HTERT RPE-1 (cell line): ENCODE results near the gene SMIM24.

Experiments used
- in situ Hi-C: fragments of 300-500 bp; cut with MboI; formaldehyde crosslinking; loops from 4 replicates; pipeline ENCODE4 v1.14.3; 2020; ENCODE audit warnings: low sequenced_read_pairs

SMIM24 gene

DNA sequence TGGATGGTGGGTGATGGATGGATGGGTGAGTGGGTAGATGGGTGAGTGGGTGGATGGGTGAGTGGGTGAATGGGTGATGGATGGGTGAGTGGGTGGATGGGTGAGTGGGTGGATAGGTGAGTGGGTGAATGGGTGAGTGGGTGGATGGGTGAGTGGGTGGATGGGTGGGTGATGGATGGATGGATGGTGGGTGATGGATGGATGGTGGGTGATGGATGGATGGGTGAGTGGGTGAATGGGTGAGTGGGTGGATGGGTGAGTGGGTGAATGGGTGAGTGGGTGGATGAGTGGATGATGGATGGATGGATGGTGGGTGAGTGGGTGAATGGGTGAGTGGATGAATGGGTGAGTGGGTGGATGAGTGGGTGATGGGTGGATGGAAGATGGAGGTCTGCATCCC lies 2.8 kb downstream of the SMIM24 start:
- in situ Hi-C loops: loop anchor here (25.0 kb wide), 1 partner anchor 165 kb away; no protein-coding TSS in a partner anchor

DNA sequence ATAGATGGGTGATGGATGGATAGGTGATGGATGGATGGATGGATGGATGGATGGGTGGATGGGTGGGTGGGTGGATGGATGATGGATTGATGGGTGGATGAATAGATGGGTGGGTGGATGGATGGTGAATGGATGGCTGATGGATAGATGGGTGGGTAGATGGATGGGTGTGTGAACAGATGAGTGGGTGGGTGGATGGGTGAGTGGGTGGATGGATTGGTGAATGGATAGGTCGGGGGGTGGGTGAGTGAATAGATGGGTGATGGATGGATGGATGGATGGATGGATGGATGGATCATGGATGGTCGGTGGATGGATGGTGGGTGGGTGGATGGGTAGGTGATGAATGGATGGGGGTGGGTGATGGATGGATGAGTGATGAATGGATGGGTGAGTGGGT lies 3.5 kb downstream of the SMIM24 start:
- in situ Hi-C loops: loop anchor here (25.0 kb wide), 1 partner anchor 165 kb away; no protein-coding TSS in a partner anchor

DNA sequence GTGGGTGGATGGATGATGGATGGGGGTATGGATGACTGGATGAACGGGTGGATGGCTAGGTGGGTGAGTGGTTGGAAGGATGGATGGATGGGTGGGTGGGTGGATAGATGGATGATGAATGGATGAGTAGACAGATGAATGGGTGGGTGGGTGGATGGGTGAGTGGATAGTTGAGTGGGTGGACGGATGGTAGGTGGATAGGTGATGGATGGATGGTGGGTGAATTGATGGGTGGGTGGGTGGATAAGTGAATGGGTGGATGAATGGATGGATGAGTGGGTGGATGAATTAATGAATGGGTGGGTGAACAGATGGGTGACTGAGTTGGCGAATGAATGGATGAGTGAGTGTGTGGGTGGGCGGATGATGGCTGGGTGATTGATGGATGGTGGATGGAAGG lies 4.9 kb downstream of the SMIM24 start:
- in situ Hi-C loops: loop anchor here (25.0 kb wide), 1 partner anchor 163 kb away; no protein-coding TSS in a partner anchor

DNA sequence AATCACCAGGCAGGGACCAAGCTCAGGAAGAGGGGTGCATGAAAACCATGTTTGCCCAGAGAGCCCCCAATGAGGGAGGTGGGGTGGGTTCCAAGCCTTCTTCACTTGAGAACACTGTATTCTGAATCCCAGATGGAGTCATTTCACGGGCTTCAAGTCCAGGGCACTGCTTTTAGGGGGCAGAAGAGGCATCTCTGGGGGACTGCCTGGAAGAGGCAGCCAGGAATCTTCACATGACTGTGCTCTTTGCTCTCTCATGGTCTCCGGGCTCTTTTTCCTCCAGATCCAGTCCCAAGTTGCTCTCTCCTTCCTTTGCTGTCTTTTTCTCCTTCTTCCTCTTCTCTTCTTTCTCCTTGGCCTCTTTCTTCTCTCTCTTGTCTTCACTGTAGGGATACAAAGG lies 5.7 kb downstream of the SMIM24 start:
- in situ Hi-C loops: loop anchor here (25.0 kb wide), 1 partner anchor 162 kb away; no protein-coding TSS in a partner anchor

DNA sequence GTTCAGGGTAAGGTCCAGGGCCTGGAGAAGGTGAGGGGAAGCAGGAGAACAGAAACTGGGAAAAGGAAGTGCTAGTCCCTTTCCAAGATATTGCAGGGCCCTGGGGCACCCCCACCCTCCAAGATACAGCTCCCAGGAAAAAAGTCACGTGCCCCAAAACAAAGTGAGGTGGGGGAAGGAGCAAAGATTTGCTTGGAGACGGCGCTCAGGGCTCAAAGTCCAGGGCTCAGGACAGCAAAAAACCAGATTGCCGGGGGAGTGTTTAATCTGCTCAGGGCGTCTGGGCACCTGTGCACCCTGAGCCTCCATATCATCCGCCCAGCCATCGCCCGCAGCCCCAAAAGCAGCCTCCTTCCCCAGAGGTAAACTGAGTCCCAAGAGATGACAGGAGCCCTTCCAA lies 6.3 kb downstream of the SMIM24 start:
- in situ Hi-C loops: no loop called here

DNA sequence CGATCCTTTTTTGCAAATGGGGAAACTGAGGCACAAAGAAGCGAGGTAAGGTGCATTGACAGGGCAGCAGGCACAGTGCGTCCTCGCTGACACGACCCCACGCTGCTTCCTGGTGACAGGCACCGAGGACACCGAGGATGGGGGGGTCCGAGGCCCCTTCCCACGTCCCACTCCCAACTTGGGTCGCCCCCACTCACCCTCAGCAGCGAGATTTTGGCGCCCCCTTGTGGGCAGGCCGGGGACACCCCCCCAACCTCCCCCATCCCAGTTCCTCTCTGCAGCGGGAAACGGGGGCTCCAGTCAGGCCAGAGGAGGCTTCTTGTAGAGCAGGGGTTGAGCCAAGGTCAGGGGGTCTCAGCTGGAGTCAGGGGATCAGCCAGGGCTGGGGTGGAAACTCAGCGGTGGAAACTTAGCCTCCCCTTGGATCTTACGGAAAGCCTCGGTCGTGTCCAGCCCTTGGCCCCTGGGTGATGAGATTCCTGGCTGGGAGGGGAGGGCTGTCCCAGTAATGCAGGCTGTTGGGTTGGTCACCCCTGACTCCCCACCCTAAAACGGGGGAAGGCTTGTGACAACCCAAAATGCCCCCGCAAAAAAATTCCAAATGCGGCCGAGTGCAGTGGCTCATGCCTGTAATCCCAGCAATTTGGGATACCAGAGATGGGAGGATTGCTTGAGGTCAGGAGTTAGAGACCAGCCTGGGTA lies 8.2 kb downstream of the SMIM24 start:
- in situ Hi-C loops: no loop called here

DNA sequence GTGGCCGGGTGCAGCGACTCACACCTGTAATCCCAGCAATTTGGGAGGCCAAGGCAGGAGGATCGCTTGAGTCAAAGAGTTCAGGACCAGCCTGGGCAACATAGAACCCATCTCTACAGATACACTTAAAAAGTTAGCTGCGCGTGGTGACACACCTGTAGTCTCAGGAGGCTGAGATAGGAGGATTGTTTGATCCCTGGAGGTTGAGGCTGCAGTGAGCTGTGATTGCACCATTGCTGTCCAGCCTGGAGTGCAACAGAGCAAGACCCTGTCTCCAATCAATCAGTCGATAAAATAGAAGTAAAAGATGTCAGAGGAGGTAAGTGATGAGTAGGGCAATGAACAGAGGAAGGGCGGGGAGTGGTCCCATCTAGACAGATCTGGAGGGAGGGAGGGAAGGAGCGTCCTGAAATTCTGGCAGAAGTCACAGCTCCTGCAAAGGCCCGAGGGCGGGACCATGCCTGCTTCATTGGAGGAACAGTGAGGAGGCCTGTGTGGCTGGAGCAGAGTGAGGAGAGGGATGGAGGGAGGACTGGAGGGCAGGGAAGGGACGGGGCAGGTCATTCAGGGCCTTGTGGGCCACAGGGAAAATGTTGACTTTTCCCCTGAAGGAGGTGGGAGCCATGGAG lies 9.7 kb downstream of the SMIM24 start:
- in situ Hi-C loops: no loop called here

- in situ Hi-C loops: no loop called here
Observed at GRCh38 chr19:3469638-3470499, 10.5 kb downstream of the SMIM24 start.

DNA sequence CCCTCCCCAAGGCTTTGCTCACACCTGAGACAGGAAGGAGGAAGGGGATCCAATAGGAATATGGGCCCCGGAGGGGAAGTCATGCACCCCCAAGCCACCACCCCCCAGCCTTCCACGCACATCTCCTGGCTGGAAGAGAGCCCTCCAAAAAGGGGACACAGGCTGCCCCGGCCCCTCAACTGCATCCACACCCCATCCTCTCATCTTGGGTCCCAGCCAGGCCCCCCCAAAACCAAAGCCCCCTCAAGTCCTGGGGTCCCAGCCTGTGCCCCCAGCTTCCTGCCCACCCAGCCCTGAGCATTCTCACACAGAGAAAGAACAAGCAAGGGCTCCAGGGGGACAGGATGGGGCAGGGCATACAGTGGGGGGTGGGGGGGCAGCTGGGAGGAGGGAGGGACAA lies 12.1 kb downstream of the SMIM24 start:
- in situ Hi-C loops: no loop called here

- in situ Hi-C loops: no loop called here
Observed at GRCh38 chr19:3467437-3468198, 12.7 kb downstream of the SMIM24 start.

GRCh38 chr19:3466635-3467034 lies 13.7 kb downstream of the SMIM24 start:
- in situ Hi-C loops: no loop called here

DNA sequence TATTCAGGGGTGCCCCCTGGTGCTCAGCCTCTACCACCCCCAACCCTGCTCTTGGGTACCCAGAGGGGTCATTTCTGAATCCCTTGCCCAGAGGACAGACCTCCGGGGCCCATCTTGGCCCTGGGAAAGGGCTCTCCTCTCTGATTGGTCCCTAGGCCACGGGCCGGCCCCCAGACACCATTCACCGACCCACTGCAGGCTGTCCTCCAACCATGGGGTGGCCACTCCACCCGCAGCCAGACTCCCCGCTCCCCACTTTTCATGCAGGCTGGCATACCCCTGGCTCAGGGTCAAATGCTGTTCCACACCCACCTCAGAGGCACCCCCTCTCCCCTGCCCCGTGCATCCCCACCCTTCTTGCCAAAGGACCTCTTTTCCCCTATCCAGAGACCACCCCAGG lies 14.8 kb downstream of the SMIM24 start:
- in situ Hi-C loops: no loop called here

DNA sequence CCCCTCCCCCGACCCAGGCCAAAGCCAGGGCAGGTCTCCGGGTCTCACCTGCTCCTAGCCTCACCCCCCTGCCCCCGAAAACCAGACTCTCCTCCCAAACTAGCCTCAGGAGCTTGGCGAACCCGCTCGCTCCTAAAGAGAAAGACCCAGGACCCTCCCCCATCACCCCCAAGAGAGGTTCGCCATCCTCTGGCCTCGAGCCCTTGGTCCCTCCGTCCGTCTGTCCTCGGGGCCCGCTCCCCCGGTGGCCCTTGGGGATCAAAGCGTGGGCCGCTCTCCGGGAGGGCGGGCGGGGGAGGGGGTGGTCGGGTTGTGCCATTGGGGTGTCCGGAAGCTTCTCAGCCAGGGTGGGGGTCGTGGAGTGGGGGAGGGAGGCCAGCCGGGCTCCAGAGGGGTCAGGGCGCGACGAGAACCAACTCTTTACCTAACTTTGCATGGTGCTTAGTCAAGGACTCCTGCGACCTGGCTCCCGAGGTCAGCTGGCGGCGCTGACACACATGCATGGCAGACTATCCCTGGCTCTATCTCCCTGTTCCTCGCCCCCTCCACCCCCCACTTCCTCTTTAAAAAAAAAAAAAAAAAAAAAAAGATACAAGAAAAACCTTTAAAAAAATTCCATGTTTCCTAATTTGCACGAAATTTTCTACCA lies 15.6 kb downstream of the SMIM24 start:
- in situ Hi-C loops: no loop called here

DNA sequence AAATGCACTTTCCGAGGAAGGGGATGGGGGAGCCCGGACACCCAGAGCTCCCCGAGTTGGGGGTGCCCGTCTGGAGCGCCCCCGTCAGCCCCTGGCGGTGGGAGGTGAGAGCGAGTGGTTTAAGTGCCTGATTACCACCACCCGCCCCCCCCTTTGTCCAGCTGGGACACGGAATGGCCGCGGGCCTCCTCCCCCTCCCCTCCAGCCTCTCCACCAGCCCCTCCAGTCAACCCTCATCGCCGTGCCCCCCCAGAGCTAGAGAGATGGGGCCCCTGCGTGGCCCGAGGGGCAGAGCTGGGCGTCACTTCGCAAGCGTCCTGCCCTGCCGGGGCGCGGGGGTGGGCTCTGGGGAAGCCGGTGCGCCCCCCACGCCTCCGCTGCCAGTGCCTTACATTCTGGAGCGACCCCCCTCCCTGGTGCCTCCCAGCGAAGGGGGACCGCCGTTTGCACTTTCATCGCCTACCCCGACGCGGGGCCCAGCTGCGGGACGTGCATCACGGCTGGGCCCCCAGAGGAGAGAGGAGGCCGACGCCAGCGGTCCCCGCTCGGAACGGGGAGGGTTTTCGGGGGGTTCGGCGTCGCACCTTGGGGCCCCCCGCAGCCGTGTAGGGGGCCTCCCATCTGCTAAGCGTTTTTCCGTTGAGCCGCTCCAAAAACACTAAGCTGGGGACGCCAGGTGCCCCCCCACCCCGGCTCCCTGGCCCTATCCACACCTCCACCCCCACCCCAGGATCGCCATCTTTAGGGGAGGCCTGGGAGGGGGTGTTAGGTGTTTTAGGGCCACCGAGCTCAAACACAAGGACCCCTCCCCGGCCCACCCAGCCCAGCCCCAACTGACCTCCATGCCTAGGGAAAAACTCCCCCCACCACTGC lies 16.4 kb downstream of the SMIM24 start:
- in situ Hi-C loops: no loop called here

DNA sequence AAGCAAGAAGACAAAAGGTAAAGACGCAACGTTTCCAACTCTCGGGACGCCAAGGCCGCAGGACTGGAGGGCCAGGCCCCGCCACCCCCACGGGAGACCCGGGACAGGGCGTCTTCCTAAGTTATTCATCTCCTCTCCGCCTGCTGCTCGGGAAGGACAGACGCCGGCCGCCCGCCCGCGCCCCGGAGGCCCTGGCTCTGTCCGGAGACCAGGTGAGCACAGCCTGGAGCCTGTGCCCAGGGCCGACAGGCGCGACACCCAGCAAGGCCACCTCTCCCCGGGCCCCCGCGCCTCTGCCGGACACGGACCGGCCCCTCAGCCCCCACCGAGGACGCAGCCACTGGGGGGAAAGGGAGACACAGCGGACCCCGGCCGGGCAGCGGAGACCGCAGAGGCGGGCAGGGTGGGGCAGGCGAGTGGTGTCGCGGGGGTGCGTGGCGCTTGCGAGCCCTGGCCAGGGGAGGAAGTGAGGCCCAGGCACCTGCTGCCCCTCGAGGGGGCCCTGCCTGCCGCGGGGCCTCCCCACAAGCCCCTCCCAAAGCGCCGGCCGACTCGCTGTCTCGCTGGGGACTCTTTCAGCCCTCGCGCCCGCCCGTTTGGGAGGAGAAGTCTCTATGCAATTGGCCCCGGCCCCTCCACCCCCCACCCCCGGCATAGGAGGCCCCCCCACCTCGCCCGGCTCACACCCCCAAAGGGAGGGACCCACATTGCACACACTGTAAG lies 17.2 kb downstream of the SMIM24 start:
- in situ Hi-C loops: no loop called here

DNA sequence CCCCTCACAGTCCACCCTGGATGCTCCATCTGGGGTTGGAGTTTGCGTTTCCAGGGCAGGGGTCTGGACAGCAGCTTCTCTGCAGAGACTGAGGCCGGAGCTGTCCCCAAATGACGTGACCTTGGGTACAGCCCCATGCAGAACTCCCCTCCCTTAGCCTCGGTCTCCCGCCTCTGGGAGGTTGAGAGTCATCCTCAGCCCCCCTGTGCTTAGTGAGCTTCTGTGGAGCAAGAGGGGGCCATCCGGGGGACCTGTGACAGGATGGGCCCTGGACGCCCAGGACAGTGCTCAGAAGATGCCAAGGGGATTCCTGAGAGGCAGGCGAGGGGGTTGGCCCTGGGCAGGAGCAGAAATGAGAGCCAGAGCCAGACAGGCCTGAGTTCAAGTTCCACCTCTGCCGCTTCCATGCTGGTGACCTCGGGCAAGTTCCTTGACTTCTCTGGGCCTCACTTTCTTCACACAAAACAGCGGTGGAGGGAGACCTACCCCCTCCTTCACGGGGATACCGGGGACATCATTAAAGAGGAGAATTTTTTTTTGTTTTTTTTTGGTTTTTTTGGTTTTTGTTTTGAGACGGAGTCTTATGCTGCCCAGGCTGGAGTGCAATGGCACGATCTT lies 20.3 kb downstream of the SMIM24 start:
- in situ Hi-C loops: no loop called here

DNA sequence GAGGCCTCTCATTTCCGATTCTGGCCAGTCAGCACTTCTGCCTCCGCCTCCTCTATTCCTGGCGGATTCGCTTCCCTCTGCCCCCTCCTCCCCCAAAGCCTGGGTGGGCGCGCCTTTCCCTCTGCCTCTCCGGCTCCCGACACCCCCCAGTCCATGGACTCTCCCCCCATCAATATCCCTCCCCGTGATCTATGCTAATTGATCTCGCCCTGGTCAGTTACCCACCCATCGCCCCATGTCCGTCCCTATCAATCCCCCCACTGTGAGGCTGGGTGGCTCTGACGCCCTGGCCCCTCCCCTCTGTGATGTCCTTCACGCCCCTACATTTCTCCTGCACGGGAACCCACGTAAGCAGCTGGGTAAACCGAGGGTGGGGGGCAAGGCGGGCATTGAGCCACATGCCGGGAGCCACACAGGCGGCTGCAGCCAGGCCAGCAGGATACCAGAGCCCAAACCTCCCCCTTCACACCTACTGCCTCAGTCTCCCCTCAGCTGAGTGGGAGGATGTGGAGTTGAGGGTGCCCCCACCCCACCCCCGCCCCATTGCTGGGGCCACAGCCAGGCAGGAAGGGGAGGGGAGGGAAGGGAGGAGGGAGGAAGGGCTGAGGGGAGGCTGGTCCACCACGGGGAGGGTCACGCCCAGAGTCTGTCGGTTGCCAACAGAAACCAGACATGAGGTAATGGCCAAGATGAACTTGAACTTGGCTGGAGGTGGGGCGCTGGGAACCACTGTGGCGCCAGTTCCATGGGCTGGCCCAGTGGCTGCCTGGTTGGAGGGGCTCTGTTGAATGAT lies 21.0 kb downstream of the SMIM24 start:
- in situ Hi-C loops: no loop called here
